ENCODE results near the gene KRT84.

DNA sequence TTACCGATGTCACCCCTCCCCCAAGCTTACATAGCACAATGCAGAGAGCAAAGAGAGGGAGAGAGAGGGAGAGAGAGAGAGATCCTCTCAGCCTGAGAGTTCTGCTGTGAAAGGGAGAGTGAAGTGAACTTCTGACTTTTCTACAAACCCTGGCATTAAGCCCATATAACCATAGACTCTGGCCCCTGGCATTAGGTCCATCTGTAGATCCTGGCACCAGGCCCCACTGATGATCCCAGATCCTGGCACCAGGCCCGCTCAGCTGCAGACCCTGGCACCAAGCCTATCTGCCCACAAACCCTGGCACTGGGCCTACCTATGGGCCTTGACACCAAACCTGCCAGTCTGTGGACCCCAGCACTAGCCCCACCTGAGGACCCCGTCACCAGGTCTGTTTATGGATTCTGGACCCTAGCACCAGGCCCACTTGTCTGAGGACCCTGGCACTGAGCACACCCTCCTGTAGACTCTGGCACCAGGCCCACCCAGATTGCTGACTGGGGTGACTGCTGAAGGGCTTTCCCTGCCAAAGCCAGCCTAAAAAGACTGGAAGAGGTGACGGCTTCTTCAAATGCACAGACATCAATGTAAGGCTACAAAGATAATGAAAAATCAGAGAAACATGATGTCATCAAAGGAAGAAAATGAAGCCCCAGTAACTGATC is 49.7 kb downstream of the KRT84 start:
- TF ChIP-seq, protein P1, sequence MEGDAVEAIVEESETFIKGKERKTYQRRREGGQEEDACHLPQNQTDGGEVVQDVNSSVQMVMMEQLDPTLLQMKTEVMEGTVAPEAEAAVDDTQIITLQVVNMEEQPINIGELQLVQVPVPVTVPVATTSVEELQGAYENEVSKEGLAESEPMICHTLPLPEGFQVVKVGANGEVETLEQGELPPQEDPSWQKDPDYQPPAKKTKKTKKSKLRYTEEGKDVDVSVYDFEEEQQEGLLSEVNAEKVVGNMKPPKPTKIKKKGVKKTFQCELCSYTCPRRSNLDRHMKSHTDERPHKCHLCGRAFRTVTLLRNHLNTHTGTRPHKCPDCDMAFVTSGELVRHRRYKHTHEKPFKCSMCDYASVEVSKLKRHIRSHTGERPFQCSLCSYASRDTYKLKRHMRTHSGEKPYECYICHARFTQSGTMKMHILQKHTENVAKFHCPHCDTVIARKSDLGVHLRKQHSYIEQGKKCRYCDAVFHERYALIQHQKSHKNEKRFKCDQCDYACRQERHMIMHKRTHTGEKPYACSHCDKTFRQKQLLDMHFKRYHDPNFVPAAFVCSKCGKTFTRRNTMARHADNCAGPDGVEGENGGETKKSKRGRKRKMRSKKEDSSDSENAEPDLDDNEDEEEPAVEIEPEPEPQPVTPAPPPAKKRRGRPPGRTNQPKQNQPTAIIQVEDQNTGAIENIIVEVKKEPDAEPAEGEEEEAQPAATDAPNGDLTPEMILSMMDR (IDR thresholded peaks at IDR 0.05): no peak
- TF ChIP-seq POLR2AphosphoS5 (IDR thresholded peaks at IDR 0.05) (no peak), POLR2A (IDR thresholded peaks at IDR 0.05; ENCODE audit: low read depth) (no peak), EP300 (IDR thresholded peaks at IDR 0.05) (no peak)
